Fibroblast of skin of left biceps (primary cell): ENCODE measurements around the gene MTCL1.

Experiments used
- DNase-seq, 2 experiments: peaks; one replicate each; pipeline ENCODE4 v3.0.0-alpha.2; 2013; ENCODE audit warnings: low read depth in 2 of 2

MTCL1 gene

GRCh38 chr18:8793445-8794155 lies 88.2 kb downstream of the MTCL1 start:
- no peak for DNase-seq

DNA sequence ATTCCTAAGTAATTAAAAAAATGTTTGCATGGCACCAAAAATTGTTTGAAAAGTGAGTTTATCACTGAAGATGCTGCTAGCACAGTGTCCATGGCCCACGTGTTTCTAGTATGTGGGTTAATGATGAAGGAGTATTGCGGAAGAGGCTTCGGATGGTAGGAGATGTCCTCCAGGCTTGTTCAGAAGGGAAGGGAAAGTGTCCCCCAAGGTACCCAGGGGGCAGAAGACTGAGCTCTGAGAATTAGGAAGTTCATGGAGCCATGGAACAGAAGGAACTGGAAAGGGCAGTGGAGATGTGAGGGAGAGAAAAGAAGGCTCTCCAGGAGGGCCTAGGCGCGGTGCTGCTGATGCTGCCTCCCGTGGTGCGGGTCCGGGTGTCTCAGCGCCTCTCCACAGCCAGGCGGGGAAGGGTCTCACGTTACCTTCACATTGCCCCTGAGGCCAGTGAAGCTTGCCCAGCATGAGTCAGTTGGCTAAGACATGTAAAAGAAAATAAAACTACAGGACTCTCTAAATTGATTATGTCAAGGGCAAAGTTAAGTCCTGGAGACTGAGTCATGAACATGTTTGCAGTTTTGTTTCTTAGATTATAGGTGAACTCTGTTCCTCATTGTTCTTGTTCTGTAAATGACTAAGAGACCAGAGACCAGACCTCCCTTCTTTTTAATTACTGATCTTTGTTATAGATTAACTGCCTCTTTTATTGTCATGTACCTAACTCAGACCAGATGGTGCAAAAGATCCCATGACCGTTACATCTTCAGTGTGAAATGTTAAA lies 89.0 kb downstream of the MTCL1 start:
- DNase-seq = peak; percentile 47 to 51

DNA sequence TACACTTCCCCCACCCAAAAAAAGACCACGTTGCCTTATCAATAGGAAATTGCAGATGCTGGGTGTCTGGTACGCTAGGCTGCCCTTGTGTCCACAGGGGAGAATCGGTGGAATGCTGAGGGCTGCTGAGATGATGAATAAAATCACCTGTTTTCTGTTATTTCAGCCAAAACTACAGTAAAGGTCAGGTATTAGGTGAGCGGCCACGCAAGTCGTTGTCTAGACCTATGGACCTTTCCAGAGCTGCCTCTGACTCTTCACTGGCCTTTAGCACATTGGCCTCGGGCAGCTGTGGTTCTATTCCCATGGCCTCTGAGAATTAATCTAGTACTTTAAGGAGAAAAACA lies 89.6 kb downstream of the MTCL1 start:
- no peak for DNase-seq

GRCh38 chr18:8795586-8796325 lies 90.4 kb downstream of the MTCL1 start:
- no peak for DNase-seq

DNA sequence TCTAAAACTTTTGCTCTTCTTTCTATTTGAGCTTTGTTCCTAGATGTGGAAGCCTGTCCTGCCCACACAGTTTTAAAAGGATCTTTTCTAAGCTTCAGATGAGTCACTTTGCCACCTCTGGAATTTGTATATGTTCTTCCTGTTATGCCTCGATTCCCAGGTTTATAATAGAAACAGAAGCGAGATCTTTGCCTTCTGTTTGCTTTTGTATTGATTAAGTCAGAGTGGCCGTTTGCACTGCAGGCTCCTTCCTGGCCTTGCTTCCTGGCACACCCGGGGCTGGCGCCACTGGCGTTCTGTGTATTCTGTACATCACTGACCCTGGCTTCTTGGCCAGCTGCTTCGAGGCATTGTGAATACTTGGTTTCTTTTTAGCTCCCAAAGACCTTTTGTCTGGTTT lies 91.8 kb downstream of the MTCL1 start:
- no peak for DNase-seq

- no peak for DNase-seq
Observed at GRCh38 chr18:8799001-8799400, 93.6 kb downstream of the MTCL1 start.

- DNase-seq = no peak
Observed at GRCh38 chr18:8799596-8800441, 94.5 kb downstream of the MTCL1 start.

GRCh38 chr18:8800445-8800844 lies 95.1 kb downstream of the MTCL1 start:
- peak; percentile 98 to 99 for DNase-seq

DNA sequence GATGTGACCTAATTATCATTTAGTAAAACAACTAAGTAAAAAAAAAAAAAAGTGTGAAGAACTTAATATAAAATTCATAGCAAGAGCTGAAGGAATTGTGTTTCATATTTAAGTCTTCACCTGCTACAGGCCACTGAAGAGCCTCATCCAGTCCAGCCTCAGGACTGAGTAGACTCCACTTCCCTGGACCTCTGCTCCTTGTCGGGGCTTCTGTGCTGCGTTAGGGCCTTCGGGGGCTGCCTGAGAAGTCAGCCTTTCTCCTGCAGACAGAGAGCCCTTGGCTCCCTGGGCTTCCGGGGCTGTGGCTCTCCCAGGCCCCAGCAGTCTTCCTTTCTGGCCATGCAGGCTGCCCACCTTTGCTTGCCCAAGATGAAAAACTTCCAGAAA lies 95.5 kb downstream of the MTCL1 start:
- no peak for DNase-seq

DNA sequence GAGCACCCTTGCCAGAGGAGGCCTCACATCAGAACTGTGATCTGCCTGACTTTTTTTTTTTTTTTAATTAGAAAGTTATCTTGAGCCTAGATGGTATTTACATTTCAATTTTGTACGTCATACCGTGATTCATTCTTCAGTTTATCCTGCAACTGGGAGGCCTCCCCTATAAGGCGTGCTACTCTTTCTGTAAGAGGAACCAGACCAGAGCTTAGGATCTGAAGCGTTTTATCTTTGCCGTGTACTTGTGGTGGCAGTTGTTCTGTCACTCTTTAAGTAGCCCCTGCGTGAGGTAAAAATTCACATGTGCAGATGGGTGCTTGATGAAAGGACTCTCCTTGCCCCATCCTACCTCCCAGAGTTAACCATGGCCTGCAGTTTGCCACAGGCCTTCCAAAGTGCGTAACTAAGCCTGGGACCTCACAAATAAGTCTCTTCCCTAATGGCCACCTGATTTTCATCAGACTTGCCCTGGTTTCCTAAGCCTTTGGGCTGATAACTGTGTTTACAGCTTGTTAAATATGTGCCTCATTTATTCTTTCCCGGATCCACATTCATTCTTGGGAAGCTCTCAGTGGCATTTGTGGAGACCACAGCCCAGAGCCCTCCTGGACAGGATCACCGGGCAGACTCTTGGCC lies 96.0 kb downstream of the MTCL1 start:
- DNase-seq = peak; percentile 83

GRCh38 chr18:8802017-8802672 lies 96.8 kb downstream of the MTCL1 start:
- DNase-seq = no peak

DNA sequence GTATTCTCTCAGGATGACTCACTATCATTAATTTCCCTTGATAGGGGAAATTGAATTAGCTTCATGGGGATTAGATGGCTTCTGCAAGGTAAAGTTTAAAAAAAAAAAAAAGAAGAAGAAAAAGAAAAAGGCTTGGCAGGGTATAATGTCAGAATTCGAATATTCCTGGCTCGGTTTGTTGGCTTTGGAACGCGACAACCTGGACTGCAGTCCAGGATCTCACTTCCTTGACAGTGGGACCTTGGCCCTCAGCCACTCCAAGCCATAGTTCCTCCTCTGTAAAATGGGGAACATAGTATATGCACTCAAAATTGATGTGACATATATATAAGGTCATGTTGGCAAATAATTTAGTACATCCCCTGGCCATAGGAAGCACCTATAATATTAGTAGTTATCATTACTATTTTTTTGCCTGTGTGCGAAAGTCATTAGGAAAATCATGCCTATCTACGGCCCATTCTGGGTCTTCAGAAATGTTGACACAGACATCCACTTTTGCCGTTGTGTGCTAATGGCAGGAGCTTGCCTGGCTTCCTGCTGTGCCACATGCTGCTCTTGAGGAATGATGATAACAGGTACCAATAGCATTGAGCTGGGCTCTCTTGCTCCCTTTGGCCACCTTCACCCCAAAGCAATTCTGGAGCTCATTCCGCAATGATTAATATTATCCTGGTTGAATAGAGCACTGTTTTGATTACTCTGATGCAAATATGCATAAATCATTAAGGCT lies 97.9 kb downstream of the MTCL1 start:
- no peak for DNase-seq

DNA sequence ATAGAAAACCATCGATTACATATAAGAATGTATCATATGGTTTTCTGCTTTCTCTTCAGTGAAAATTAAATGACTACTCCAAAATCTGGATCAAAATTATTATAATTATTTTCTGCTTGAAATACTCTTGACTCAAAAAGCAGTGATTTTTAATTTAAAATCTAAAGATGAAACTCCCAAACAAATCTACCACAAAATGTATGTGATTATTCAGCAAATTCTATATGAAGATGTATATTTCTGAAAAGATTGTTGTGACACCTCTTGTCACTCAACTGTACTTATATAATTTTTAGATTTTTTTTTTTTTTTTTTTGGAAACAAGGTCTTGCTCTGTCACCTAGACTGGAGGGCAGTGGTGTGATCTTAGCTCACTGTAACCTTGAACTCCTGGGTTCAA lies 98.6 kb downstream of the MTCL1 start:
- DNase-seq = no peak

DNA sequence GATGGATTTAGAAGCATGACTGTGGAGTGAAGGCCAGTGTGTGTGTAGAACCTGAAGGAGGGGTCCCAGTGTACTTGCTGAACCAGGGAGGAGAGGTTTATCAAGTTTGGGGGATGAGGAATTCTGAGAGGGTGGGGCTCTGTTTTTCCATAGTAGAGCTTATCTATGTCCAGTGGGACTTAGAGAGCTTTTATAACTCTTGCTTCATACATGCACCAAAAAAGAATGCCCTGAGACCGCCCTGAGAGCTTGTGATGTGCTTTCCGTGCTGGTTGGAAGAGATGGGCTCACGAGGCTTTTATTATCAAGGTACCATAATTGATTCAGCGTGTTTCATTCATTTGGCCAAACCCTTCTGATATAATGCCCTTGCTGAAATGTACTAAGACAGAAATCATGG lies 100.2 kb downstream of the MTCL1 start:
- DNase-seq = no peak

DNA sequence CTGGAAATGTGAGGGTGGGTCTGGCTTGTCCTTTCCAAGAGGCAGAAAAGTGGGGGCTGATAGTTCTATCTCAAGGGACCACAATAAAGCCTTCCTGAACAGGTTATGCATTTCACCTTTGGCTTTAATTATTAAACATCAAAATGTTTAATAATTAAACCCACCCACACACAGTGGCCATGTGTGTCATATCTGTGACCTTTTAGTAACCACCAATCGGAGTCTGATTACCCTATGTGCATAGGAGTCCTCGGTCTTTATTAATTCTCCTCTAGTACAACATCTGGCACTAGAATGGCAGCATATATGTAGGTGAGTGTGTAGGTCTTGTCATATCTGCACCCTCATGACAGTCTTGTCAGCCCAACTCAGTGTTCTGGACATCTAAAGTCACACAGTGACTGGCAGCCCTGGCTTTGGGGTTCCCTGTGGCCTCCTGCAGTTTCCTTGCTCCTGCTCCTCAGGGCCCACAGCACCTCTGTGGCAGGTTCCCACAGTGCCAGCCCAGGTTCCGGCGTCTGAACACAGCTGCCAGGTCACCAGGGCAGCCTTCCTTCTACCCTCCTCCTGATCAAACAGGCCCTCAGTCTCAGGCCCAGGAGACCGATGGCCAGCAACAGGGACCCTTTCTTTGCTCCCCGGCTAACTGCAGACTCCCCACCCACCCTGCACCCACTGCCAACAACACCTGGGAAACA lies 100.9 kb downstream of the MTCL1 start:
- no peak for DNase-seq

DNA sequence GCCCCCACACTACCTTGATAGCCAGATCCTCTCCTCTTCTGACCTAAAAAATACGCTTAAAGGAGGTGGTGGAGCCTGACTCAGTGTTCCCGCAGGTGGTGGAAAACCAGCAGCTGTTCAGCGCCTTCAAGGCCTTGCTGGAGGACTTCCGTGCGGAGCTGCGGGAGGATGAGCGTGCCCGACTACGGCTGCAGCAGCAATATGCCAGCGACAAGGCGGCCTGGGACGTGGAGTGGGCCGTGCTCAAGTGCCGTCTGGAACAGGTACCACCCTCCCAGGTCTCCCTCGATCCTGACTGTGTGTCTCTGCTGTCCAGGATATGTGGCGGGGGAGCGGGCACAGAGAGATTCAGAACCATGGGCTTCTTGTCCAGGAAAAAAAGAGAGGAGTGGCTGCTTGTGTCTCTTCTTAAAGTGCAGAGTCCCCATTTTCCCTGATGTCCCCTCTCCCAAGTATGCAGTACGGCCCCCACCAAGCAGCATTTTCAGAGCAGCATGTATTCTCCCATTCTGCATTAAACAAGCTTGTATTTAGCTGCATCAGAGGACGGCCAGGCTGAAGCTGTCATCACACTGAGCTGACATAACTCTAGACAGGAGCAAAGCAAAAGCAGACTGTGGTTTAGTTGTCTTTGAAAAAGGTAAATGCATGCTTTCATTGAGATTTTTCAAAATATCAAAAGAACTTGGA lies 101.6 kb downstream of the MTCL1 start:
- DNase-seq = no peak

GRCh38 chr18:8807488-8807805 lies 102.1 kb downstream of the MTCL1 start:
- DNase-seq = no peak

DNA sequence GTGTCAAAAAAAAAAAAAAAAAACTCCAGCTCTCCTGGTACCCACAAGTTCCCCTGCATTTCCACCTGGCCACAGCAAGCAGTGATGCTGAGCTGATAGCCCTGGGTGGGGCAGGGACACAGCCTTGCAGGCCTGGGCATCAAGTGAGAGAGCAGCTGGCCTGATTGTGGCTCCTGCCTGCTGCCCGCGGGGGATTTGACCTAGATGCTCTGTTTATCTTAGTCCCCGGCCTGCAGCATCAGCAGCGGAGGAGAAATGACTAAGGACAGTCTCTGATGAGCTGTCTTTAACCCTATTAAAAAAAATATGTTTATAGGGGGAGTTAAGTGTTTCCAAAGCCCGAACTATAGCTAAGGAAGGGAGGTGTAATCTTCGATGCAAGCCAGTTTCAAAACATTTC lies 102.6 kb downstream of the MTCL1 start:
- DNase-seq = no peak

DNA sequence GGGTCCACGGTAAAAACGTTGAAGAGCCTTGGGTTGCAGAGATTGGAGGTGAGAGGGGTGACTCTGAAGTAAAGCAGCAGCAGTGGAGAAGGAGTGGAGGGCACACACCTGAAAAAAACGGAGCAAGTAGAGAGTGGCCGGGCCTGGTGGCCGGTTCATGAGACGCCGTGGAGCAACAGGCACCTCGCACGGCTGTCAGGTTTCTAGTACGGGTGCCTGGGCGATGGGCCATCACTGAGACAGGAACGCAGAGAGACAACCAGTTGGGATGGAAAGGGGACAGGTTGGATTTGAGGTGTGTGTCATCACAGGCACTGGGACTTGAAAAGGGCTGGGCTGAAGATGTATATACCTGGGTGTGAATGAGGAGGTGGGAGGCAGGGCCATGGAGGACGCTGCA lies 104.2 kb downstream of the MTCL1 start:
- no peak for DNase-seq
